ENCODE measurements around the gene TBX10.

- TF ChIP-seq CTCF (IDR thresholded peaks at IDR 0.05), result no peak
- TF ChIP-seq POLR2AphosphoS5 (IDR thresholded peaks at IDR 0.05; ENCODE audit: low read depth, low read length), result no peak
- TF ChIP-seq REST (IDR thresholded peaks at IDR 0.05; ENCODE audit: insufficient read depth in 1 of 2, low read depth in 2 of 2, low read length in 1 of 2), result no peak
- TF ChIP-seq TCF7L2 (IDR thresholded peaks at IDR 0.05; ENCODE audit: low read depth, low read length), result no peak
- TF ChIP-seq SIN3A (IDR thresholded peaks at IDR 0.05; ENCODE audit: borderline replicate concordance, insufficient read depth, low read depth, low read length), result no peak
Measured at GRCh38 chr11:67599149-67599548, 40.4 kb downstream of the TBX10 start.
